ENCODE data around the gene EXOSC7. TPM values are rescaled to one million over a fixed set of nuclear protein-coding genes. Genes with fewer than 3 reads are reported as not detected.

The EXOSC7 gene
- total RNA-seq, 2 donors from 2014 or later = 50.7 to 75.7 TPM

- no peak for ATAC-seq
Measured at GRCh38 chr3:44991326-44991725, 15.3 kb downstream of the EXOSC7 start.

GRCh38 chr3:44992555-44993470 lies 16.8 kb downstream of the EXOSC7 start:
- ATAC-seq (peak; percentile 54 to 63), DNase-seq (ENCODE audit: low spot score) (no peak)
- Mint-ChIP-seq H3K9me3 (no peaks in the 10 kb centered on the region), H3K27ac (no peak overlapping the region), H3K27me3 (no peaks in the 10 kb centered on the region), H3K4me1 (ENCODE audit: low read depth in 2 of 2) (peaks cover 15 to 31% of the 10 kb centered on the region in 2 donors), H3K36me3 (peaks cover 16% of the 10 kb centered on the region), H3K4me3 (no peak overlapping the region)

More at GRCh38 chr3:44991326-44991725, 15.3 kb downstream of the EXOSC7 start:
- Mint-ChIP-seq H3K27me3 (no peaks in the 10 kb centered on the region), H3K36me3 (peaks cover 16% of the 10 kb centered on the region), H3K4me1 (ENCODE audit: low read depth in 2 of 2) (peaks cover 19 to 40% of the 10 kb centered on the region in 2 donors), H3K4me3 (no peak overlapping the region), H3K9me3 (no peaks in the 10 kb centered on the region), H3K27ac (no peak overlapping the region)
- DNase-seq (ENCODE audit: low spot score) = no peak

- Mint-ChIP-seq H3K4me1 (ENCODE audit: low read depth in 2 of 2) (peaks cover 9 to 23% of the 10 kb centered on the region in 2 donors), H3K27ac (no peak overlapping the region)
- DNase-seq (ENCODE audit: low spot score) = no peak
Measured at GRCh38 chr3:44993471-44994205, 17.6 kb downstream of the EXOSC7 start.

GRCh38 chr3:44995142-44995770 lies 19.2 kb downstream of the EXOSC7 start:
- Mint-ChIP-seq H3K27me3 (no peaks in the 10 kb centered on the region), H3K9me3 (no peaks in the 10 kb centered on the region), H3K4me1 (ENCODE audit: low read depth in 2 of 2) (peaks cover 9 to 23% of the 10 kb centered on the region in 2 donors)

More at GRCh38 chr3:44993471-44994205, 17.6 kb downstream of the EXOSC7 start:
- no peaks in the 10 kb centered on the region for H3K9me3 Mint-ChIP-seq
- H3K27me3 Mint-ChIP-seq = no peaks in the 10 kb centered on the region
- peaks cover 16% of the 10 kb centered on the region for H3K36me3 Mint-ChIP-seq
- no peak for ATAC-seq
- H3K4me3 Mint-ChIP-seq = no peak overlapping the region

GRCh38 chr3:44996556-44996969 lies 20.5 kb downstream of the EXOSC7 start:
- peaks cover 19% of the 10 kb centered on the region for H3K36me3 Mint-ChIP-seq
- no peak overlapping the region for H3K4me3 Mint-ChIP-seq
- H3K9me3 Mint-ChIP-seq = no peaks in the 10 kb centered on the region
- ATAC-seq (no peak), DNase-seq (ENCODE audit: low spot score) (no peak)
- peak overlapping the region in 1 of 2 donors; percentile 11 for H3K27ac Mint-ChIP-seq
- H3K4me1 Mint-ChIP-seq (ENCODE audit: low read depth in 2 of 2) = peaks cover 9 to 21% of the 10 kb centered on the region in 2 donors
- no peaks in the 10 kb centered on the region for H3K27me3 Mint-ChIP-seq

More at GRCh38 chr3:44995142-44995770, 19.2 kb downstream of the EXOSC7 start:
- no peak for DNase-seq (ENCODE audit: low spot score)
- Mint-ChIP-seq H3K36me3 (peaks cover 19% of the 10 kb centered on the region), H3K4me3 (no peak overlapping the region), H3K27ac (peak overlapping the region in 1 of 2 donors; percentile 11)
- ATAC-seq = no peak

- H3K27ac Mint-ChIP-seq = no peak overlapping the region
Measured at GRCh38 chr3:44999782-45000181, 23.7 kb downstream of the EXOSC7 start.

GRCh38 chr3:45000823-45001222 lies 24.8 kb downstream of the EXOSC7 start:
- Mint-ChIP-seq H3K27ac (no peak overlapping the region), H3K36me3 (peaks cover 28% of the 10 kb centered on the region), H3K4me3 (no peak overlapping the region), H3K27me3 (no peaks in the 10 kb centered on the region), H3K4me1 (ENCODE audit: low read depth in 2 of 2) (peaks cover 17 to 18% of the 10 kb centered on the region in 2 donors), H3K9me3 (no peaks in the 10 kb centered on the region)
- DNase-seq (ENCODE audit: low spot score) = no peak
- no peak for ATAC-seq

More at GRCh38 chr3:44999782-45000181, 23.7 kb downstream of the EXOSC7 start:
- ATAC-seq (no peak), DNase-seq (ENCODE audit: low spot score) (no peak)
- no peaks in the 10 kb centered on the region for H3K9me3 Mint-ChIP-seq
- peaks cover 8 to 12% of the 10 kb centered on the region in 2 donors for H3K4me1 Mint-ChIP-seq (ENCODE audit: low read depth in 2 of 2)
- no peaks in the 10 kb centered on the region for H3K27me3 Mint-ChIP-seq
- no peak overlapping the region for H3K4me3 Mint-ChIP-seq
- H3K36me3 Mint-ChIP-seq = peaks cover 18% of the 10 kb centered on the region

- peaks cover 17 to 18% of the 10 kb centered on the region in 2 donors for H3K4me1 Mint-ChIP-seq (ENCODE audit: low read depth in 2 of 2)
- ATAC-seq (no peak), DNase-seq (ENCODE audit: low spot score) (no peak)
- peaks cover 28% of the 10 kb centered on the region for H3K36me3 Mint-ChIP-seq
- no peak overlapping the region for H3K4me3 Mint-ChIP-seq
- H3K27me3 Mint-ChIP-seq = no peaks in the 10 kb centered on the region
- H3K27ac Mint-ChIP-seq = no peak overlapping the region
- H3K9me3 Mint-ChIP-seq = no peaks in the 10 kb centered on the region
Measured at GRCh38 chr3:45001738-45002137, 25.7 kb downstream of the EXOSC7 start.

- Mint-ChIP-seq H3K4me3 (no peak overlapping the region), H3K9me3 (no peaks in the 10 kb centered on the region), H3K36me3 (peaks cover 28% of the 10 kb centered on the region), H3K27me3 (no peaks in the 10 kb centered on the region), H3K27ac (no peak overlapping the region), H3K4me1 (ENCODE audit: low read depth in 2 of 2) (peaks cover 21 to 22% of the 10 kb centered on the region in 2 donors)
- ATAC-seq = no peak
- DNase-seq (ENCODE audit: low spot score) = no peak
Measured at GRCh38 chr3:45002139-45002660, 26.2 kb downstream of the EXOSC7 start.

- peaks cover 21 to 22% of the 10 kb centered on the region in 2 donors for H3K4me1 Mint-ChIP-seq (ENCODE audit: low read depth in 2 of 2)
- H3K27ac Mint-ChIP-seq = no peak overlapping the region
- ATAC-seq (no peak), DNase-seq (ENCODE audit: low spot score) (no peak)
- no peak overlapping the region for H3K4me3 Mint-ChIP-seq
- no peaks in the 10 kb centered on the region for H3K27me3 Mint-ChIP-seq
- no peaks in the 10 kb centered on the region for H3K9me3 Mint-ChIP-seq
- peaks cover 28% of the 10 kb centered on the region for H3K36me3 Mint-ChIP-seq
Measured at GRCh38 chr3:45002720-45003119, 26.7 kb downstream of the EXOSC7 start.

GRCh38 chr3:45003406-45003805 lies 27.4 kb downstream of the EXOSC7 start:
- Mint-ChIP-seq H3K4me3 (peak overlapping the region; percentile 20), H3K27me3 (no peaks in the 10 kb centered on the region), H3K9me3 (no peaks in the 10 kb centered on the region), H3K36me3 (peaks cover 34% of the 10 kb centered on the region), H3K4me1 (ENCODE audit: low read depth in 2 of 2) (peaks cover 21 to 26% of the 10 kb centered on the region in 2 donors), H3K27ac (no peak overlapping the region)
- DNase-seq (ENCODE audit: low spot score) (no peak), ATAC-seq (no peak)

- H3K9me3 Mint-ChIP-seq = no peaks in the 10 kb centered on the region
- DNase-seq (ENCODE audit: low spot score) (no peak), ATAC-seq (no peak)
- no peaks in the 10 kb centered on the region for H3K27me3 Mint-ChIP-seq
- peak overlapping the region; percentile 20 for H3K4me3 Mint-ChIP-seq
- H3K36me3 Mint-ChIP-seq = peaks cover 34% of the 10 kb centered on the region
- no peak overlapping the region for H3K27ac Mint-ChIP-seq
- peaks cover 21 to 26% of the 10 kb centered on the region in 2 donors for H3K4me1 Mint-ChIP-seq (ENCODE audit: low read depth in 2 of 2)
Measured at GRCh38 chr3:45003859-45004258, 27.8 kb downstream of the EXOSC7 start.

- ATAC-seq = no peak
- peaks cover 25% of the 10 kb centered on the region for H3K36me3 Mint-ChIP-seq
- H3K4me1 Mint-ChIP-seq (ENCODE audit: low read depth in 2 of 2) = peaks cover 21 to 25% of the 10 kb centered on the region in 2 donors
Measured at GRCh38 chr3:45007091-45007490, 31.0 kb downstream of the EXOSC7 start.

More at GRCh38 chr3:45007091-45007490, 31.0 kb downstream of the EXOSC7 start:
- DNase-seq (ENCODE audit: low spot score) = no peak
- Mint-ChIP-seq H3K27me3 (no peaks in the 10 kb centered on the region), H3K4me3 (no peak overlapping the region), H3K9me3 (no peaks in the 10 kb centered on the region), H3K27ac (no peak overlapping the region)
